ENCODE data around the gene ZBTB16. TPM values are rescaled to one million over a fixed set of nuclear protein-coding genes. Genes with fewer than 3 reads are reported as not detected.

ZBTB16 gene
- total and polyA plus RNA-seq, 11 donors, result 15.3 to 130 (median 62.8) TPM

DNA sequence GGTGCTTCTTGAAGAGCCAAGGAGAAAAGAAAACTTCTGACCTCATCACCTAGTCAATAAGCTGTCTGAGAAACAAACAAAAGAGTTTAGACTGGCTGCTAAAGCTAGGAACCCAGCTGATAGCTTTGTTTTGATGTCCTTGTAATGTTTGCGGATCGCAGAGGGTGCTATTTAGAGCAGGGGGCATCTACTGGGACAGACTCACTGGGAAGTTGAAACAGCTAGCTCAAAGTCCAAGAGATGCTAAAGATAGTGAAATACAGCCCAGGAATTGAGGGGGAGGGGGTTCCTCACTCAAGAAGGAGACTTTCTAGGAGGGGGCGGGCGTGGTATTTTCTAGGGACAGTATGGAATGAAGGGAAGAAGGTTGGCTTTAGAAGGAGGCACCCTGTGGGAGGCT lies 18.9 kb downstream of the ZBTB16 start:
- Histone ChIP-seq H3K4me1 (peaks cover 29 to 100% (median 99%) of the 10 kb centered on the region in 12 donors), H3K27ac (peak overlapping the region in 11 of 12 donors; percentile 7 to 90 (median 79)), H3K9me3 (no peaks in the 10 kb centered on the region), H3K36me3 (peaks cover 0 to 40% (median 10%) of the 10 kb centered on the region in 9 donors), H3K27me3 (no peaks in the 10 kb centered on the region), H3K4me3 (no peak overlapping the region)
- intact Hi-C loops (cut with DNase I), result loop anchor here in 2 of 10 donors (5.0 kb wide), 2 partner anchors 84 to 104 kb away; no protein-coding TSS in a partner anchor
- 67 to 79% (median 72%) methylated on average over 4 of the region's 4 CpGs for WGBS, 4 donors
- TF ChIP-seq POLR2A (IDR thresholded peaks at IDR 0.05), result no peak
- TF ChIP-seq, protein P1, sequence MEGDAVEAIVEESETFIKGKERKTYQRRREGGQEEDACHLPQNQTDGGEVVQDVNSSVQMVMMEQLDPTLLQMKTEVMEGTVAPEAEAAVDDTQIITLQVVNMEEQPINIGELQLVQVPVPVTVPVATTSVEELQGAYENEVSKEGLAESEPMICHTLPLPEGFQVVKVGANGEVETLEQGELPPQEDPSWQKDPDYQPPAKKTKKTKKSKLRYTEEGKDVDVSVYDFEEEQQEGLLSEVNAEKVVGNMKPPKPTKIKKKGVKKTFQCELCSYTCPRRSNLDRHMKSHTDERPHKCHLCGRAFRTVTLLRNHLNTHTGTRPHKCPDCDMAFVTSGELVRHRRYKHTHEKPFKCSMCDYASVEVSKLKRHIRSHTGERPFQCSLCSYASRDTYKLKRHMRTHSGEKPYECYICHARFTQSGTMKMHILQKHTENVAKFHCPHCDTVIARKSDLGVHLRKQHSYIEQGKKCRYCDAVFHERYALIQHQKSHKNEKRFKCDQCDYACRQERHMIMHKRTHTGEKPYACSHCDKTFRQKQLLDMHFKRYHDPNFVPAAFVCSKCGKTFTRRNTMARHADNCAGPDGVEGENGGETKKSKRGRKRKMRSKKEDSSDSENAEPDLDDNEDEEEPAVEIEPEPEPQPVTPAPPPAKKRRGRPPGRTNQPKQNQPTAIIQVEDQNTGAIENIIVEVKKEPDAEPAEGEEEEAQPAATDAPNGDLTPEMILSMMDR (IDR thresholded peaks at IDR 0.05), result no peak
- ATAC-seq (no peak), DNase-seq (no peak)

DNA sequence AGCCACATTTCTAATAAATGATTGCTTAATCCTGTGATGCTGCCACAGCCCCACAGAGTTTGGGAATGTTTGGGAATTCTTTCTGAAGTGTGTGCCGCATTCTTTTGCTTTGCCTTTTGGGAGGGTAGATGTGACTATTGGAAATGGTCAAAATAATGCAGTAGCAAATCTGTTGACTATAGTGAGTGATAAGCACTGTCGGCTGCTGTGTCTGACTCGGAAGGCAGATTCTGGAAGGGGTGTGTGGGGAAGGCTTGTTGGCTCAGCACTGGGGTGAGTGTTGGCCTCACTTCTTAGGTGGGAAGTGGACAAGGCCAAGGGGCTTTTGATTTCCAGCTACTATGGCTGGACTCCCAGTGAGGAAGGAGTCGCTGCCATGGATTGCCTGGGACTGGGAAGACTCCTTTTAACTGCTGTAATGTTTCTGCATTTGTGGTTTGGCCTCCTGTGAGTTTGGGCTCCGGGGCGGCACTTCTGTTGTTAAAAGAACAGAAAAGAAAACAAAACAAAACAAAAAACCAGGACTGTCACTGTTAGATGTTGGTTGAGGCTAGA lies 20.1 kb downstream of the ZBTB16 start:
- H3K36me3 ChIP-seq, result peaks cover 0 to 38% (median 10%) of the 10 kb centered on the region in 9 donors
- peaks cover 25 to 100% (median 97%) of the 10 kb centered on the region in 12 donors for H3K4me1 ChIP-seq
- no peaks in the 10 kb centered on the region for H3K27me3 ChIP-seq
- 29 to 42% (median 40%) methylated on average over 6 of the region's 6 CpGs for WGBS, 4 donors
- peak overlapping the region; percentile 71 to 90 (median 80) for H3K27ac ChIP-seq
- TF ChIP-seq POLR2A (IDR thresholded peaks at IDR 0.05), result no peak
- TF ChIP-seq, protein P1 (IDR thresholded peaks at IDR 0.05), result no peak
- DNase-seq (peak in 3 of 5 donors; percentile 47 to 51 (median 50)), ATAC-seq (peak; percentile 10 to 41 (median 26))
- H3K9me3 ChIP-seq, result no peaks in the 10 kb centered on the region
- intact Hi-C loops (cut with DNase I), result loop anchor here in 4 of 10 donors (5.0 to 10.0 kb wide), 5 partner anchors 43 to 103 kb away; no protein-coding TSS in a partner anchor
- H3K4me3 ChIP-seq, result peak overlapping the region in 1 of 12 donors; percentile 2

DNA sequence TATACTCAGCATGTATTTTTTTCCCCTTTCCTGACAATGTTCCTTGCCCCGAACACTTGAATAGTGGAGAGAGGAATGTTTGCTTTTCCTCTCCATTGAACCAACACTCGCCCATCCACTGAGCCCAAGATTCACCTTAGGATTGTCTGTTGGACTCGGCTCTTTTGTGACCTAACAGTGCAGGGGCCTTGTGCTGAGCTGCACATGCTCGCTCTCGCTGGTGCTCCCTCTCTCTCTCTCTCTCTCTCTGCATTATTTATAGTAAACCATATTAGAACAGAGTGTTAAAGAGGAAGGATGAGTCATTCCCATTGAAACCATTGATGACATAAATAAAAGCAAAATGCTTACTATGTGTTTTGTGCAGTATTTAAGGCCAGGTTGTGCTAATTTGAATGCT lies 20.7 kb downstream of the ZBTB16 start:
- Histone ChIP-seq H3K4me1 (peaks cover 28 to 100% (median 97%) of the 10 kb centered on the region in 12 donors), H3K36me3 (peaks cover 0 to 32% (median 10%) of the 10 kb centered on the region in 9 donors), H3K27me3 (no peaks in the 10 kb centered on the region), H3K27ac (peak overlapping the region; percentile 71 to 90 (median 80)), H3K9me3 (no peaks in the 10 kb centered on the region), H3K4me3 (peak overlapping the region in 1 of 12 donors; percentile 2)
- 22 to 32% (median 26%) methylated on average over 5 of the region's 5 CpGs for WGBS, 4 donors
- TF ChIP-seq, protein P1 (IDR thresholded peaks at IDR 0.05), result no peak
- TF ChIP-seq POLR2A (IDR thresholded peaks at IDR 0.05), result peak in 1 of 2 donors; percentile 54
- intact Hi-C loops (cut with DNase I), result loop anchor here in 3 of 10 donors (5.0 to 10.0 kb wide), 4 partner anchors 42 to 92 kb away; no protein-coding TSS in a partner anchor
- peak in 4 of 5 donors; percentile 47 to 66 (median 50) for DNase-seq
- peak; percentile 64 to 83 (median 72) for ATAC-seq

DNA sequence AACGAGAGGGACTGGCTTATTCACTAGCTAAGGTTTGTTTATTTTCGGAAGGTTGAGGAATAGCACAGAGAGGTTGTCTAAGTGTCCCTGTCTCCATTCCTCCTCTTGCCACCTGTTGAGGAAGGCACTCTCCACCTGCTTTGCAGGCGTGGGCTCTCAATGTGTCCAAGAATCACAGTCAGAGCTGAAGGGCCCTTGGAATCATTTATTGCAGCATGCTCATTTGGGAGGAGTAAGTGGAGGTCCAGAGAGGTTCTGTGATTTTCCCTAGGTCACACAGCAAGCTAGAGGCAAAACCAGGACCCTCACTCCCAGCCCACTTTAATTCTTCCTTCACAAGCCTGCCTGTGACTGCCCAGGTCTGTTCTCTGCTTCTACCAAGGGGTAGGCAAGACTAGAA lies 21.3 kb downstream of the ZBTB16 start:
- no peak for ATAC-seq
- Histone ChIP-seq H3K4me3 (no peak overlapping the region), H3K9me3 (no peaks in the 10 kb centered on the region), H3K36me3 (peaks cover 0 to 30% (median 10%) of the 10 kb centered on the region in 9 donors), H3K27me3 (no peaks in the 10 kb centered on the region), H3K27ac (peak overlapping the region; percentile 71 to 90 (median 80)), H3K4me1 (peaks cover 31 to 100% (median 97%) of the 10 kb centered on the region in 12 donors)
- DNase-seq, result no peak
- intact Hi-C loops (cut with DNase I), result loop anchor here in 3 of 10 donors (5.0 to 10.0 kb wide), 4 partner anchors 42 to 92 kb away; no protein-coding TSS in a partner anchor
- 67 to 77% (median 74%) methylated on average over 3 of the region's 3 CpGs for WGBS, 4 donors
- TF ChIP-seq POLR2A (IDR thresholded peaks at IDR 0.05), result no peak
- TF ChIP-seq, protein P1 (IDR thresholded peaks at IDR 0.05), result no peak

All from heart left ventricle (tissue), 16 donors.